ENCODE results near the gene ARHGEF39.
"Not testable (repeated sequence)": the region's sequence is repeated elsewhere in the genome, so short reads cannot be mapped to it uniquely, and the experiment has no call there.

The ARHGEF39 gene

GRCh38 chr9:35616681-35617459 is 48.1 kb downstream of the ARHGEF39 start:
- no peak for DNase-seq

GRCh38 chr9:35615981-35616680 is 48.9 kb downstream of the ARHGEF39 start:
- no peak for DNase-seq

GRCh38 chr9:35612843-35613242 is 52.2 kb downstream of the ARHGEF39 start:
- DNase-seq: no peak

GRCh38 chr9:35612066-35612465 is 52.9 kb downstream of the ARHGEF39 start:
- DNase-seq: not testable (repeated sequence)

- DNase-seq: no peak
These were observed 53.7 kb downstream of the ARHGEF39 start for GRCh38 chr9:35611230-35611797.

GRCh38 chr9:35609820-35610163 is 55.2 kb downstream of the ARHGEF39 start:
- no peak for DNase-seq
